Activated T-cell treated with anti-CD3 and anti-CD28 coated beads, Interleukin-2, amount 50 U/mL, for 72 hours (primary cell): Measurements from ENCODE around the gene OLFM2. TPM values are rescaled to one million over a fixed set of nuclear protein-coding genes. Genes with fewer than 3 reads are reported as not detected.
A peak's percentile ranks its signal among the peaks of the same experiment; 100 is the strongest.

Source experiments
- ATAC-seq, 2 donors: fragments of 150-1000 bp; cut with Tn5 transposase; replicated peaks in 1 of 2; 2 replicates each; pipeline ENCODE4 v1.10.0; 2021; ENCODE audit warnings: moderate library complexity in 2 of 2, mild to moderate bottlenecking in 1 of 2
- DNase-seq, 2 donors: peaks; one replicate each; pipeline ENCODE4 v3.0.0; 2021 to 2022; ENCODE audit warnings: mixed read lengths in 1 of 2
- H3K27ac Mint-ChIP-seq: one replicate; pipeline ENCODE4 v1.8.0; 2022; ENCODE audit warnings: mild to moderate bottlenecking, moderate library complexity, mixed read lengths
- H3K27me3 Mint-ChIP-seq: one replicate; pipeline ENCODE4 v1.8.0; 2022; ENCODE audit warnings: low read depth, mixed read lengths
- H3K36me3 Mint-ChIP-seq, 2 donors: one replicate each; pipeline ENCODE4 v1.8.0; 2022; ENCODE audit warnings: mixed read lengths in 2 of 2, mild to moderate bottlenecking in 1 of 2; ENCODE audit not compliant: insufficient read depth in 2 of 2
- H3K4me1 Mint-ChIP-seq: one replicate; pipeline ENCODE4 v1.8.0; 2022; ENCODE audit warnings: low read depth, mixed read lengths
- H3K4me3 Mint-ChIP-seq, 2 donors: one replicate each; pipeline ENCODE4 v1.8.0; 2022; ENCODE audit warnings: mild to moderate bottlenecking in 2 of 2, mixed read lengths in 2 of 2, moderate library complexity in 2 of 2
- H3K9me3 Mint-ChIP-seq, 2 donors: one replicate each; pipeline ENCODE4 v1.8.0; 2022; ENCODE audit warnings: mixed read lengths in 2 of 2
- total RNA-seq, 2 donors: library from RNA; stranded (reverse); gene quantifications; one replicate each; pipeline ENCODE4 v1.2.3, GENCODE V29; 2022

The OLFM2 gene
- total RNA-seq, 2 donors from 2014 or later: 1.1 to 1.2 TPM

GRCh38 chr19:9881720-9882119, 54.6 kb downstream of the OLFM2 start:
- no peak overlapping the region for H3K4me3 Mint-ChIP-seq
- no peak for ATAC-seq

DNA sequence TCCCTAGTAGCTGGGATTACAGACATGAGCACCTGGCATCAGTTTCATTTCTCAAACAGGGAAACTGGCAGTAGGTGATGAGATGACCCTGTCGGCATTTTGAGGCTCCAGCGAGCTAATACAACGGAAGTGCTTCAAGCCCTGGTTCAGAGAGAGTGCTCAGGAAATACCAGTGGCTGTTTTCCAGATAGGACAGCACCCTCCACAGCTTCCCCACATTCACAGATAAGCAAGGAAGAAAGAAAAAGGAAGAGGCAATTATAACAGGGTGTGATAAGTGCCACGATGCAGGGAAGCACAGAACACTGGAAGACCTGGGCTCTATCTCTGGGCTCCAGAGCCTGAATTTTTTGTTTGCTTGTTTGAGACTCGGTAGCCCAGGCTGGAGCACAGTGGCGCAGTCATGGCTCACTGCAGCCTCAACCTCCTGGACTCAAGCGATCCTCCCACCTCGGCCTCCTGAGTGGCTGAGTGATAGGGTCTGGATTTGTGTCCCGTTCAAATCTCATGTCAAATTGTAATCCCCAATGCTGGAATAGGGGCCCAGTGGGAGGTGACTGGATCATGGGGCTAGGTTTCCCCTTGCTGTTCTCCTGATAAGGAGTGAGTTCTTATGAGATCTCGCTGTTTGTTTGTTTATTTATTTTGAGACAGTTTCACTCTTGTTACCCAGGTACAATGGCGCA, 57.7 kb downstream of the OLFM2 start:
- H3K9me3 Mint-ChIP-seq: no peaks in the 10 kb centered on the region

More at GRCh38 chr19:9881720-9882119, 54.6 kb downstream of the OLFM2 start:
- Mint-ChIP-seq H3K9me3 (no peaks in the 10 kb centered on the region), H3K36me3 (no peaks in the 10 kb centered on the region), H3K4me1 (no peaks in the 10 kb centered on the region), H3K27ac (no peak overlapping the region), H3K27me3 (no peaks in the 10 kb centered on the region)
- DNase-seq: no peak

DNA sequence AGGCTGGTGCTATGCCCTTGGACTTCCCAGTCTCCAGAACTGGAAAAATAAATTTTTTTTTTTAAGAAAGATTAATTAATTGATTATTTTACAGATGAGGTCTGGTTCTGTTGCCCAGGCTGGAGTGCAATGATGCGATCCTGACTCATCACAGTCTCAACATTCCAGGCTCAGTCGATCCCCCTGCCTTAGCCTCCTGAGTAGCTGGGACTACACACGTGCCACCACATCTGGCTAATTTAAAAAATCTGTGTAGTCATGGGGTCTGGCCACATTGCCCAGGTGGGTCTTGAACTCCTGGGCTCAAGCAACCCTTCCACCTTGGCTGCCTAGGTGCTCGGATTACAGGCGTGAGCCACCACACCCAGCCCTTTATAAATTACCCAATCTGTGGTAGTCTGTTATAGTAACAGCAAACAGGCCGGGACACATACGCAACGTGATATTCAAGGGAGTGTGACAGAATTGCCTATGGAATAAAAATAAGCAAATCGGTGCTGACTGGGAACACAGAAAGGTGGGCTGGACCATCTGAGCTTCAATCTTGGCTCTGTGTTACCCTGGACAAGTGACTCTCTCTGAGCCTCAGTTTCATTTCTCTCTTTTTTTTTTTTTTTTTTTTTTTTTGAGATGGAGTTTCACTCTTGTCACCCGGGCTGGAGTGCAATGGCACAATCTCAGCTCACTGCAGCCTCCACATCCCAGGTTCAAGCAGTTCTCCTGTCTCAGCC, 58.4 kb downstream of the OLFM2 start:
- DNase-seq (no peak), ATAC-seq (no peak)
- H3K27ac Mint-ChIP-seq: no peak overlapping the region
- H3K27me3 Mint-ChIP-seq: no peaks in the 10 kb centered on the region
- H3K4me1 Mint-ChIP-seq: no peaks in the 10 kb centered on the region
- no peak overlapping the region for H3K4me3 Mint-ChIP-seq
- H3K9me3 Mint-ChIP-seq: no peaks in the 10 kb centered on the region
- H3K36me3 Mint-ChIP-seq: no peaks in the 10 kb centered on the region

More for the DNA sequence above, 57.7 kb downstream of the OLFM2 start:
- no peak for DNase-seq
- Mint-ChIP-seq H3K27me3 (no peaks in the 10 kb centered on the region), H3K4me3 (no peak overlapping the region), H3K36me3 (no peaks in the 10 kb centered on the region), H3K27ac (no peak overlapping the region), H3K4me1 (no peaks in the 10 kb centered on the region)
- no peak for ATAC-seq

DNA sequence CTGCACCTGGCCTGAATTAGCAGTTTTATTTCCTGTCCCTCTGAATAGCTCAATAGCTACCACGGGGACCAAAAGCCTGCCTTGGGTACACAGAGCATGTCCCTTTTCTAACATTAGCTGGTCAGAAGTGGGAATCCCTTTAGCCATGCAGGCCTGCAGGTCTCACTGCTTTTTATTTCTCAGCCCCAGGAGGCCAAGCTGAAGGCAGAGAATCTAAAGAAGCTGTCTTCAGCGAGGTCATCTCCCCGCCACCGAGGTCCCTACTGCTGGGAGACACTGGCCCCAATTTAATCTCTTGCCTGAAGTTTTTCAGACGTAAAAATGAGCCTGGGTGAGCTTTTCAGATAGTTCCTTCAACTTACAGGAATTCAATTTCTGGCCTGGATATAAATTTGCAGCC, 60.5 kb downstream of the OLFM2 start:
- Mint-ChIP-seq H3K4me1 (no peaks in the 10 kb centered on the region), H3K27ac (no peak overlapping the region), H3K36me3 (no peaks in the 10 kb centered on the region)

DNA sequence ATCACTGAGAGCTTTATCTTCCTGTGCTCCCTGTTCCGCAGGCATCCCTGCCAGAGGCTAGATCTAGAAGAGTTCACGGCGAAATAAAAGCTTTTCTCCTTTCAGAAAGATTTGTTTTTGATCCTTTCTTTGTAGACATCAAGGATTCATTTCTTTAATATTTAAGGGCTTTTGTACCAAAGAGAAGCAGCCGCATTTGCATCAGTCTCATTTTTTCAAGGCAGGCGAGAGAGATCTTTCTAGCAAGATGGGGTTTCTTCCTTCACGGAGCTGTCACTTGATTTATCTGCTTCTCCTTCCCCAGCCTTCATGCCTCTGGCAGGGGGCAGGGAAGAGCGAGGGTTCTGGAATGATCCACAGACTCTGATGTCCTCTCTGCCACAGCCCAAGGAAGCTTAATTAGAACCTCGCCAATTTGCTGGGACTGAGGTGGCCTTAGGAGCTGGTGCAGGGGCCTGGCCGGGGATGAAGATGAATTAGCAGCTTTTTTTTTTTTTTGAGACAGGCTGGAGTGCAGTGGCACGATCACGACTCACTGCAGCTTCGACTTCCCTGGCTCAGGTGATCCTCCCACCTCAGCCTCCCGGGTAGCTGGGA, 61.2 kb downstream of the OLFM2 start:
- no peak for ATAC-seq
- DNase-seq: no peak
- no peaks in the 10 kb centered on the region for H3K9me3 Mint-ChIP-seq
- no peaks in the 10 kb centered on the region for H3K4me1 Mint-ChIP-seq
- no peaks in the 10 kb centered on the region for H3K27me3 Mint-ChIP-seq
- H3K4me3 Mint-ChIP-seq: no peak overlapping the region
- H3K36me3 Mint-ChIP-seq: no peaks in the 10 kb centered on the region
- no peak overlapping the region for H3K27ac Mint-ChIP-seq

More for the DNA sequence above, 60.5 kb downstream of the OLFM2 start:
- H3K4me3 Mint-ChIP-seq: no peak overlapping the region
- no peak for ATAC-seq
- H3K27me3 Mint-ChIP-seq: no peaks in the 10 kb centered on the region
- no peak for DNase-seq
- no peaks in the 10 kb centered on the region for H3K9me3 Mint-ChIP-seq

- H3K9me3 Mint-ChIP-seq: no peaks in the 10 kb centered on the region
- H3K4me3 Mint-ChIP-seq: no peak overlapping the region
- H3K27me3 Mint-ChIP-seq: no peaks in the 10 kb centered on the region
- no peaks in the 10 kb centered on the region for H3K36me3 Mint-ChIP-seq
- H3K4me1 Mint-ChIP-seq: no peaks in the 10 kb centered on the region
- ATAC-seq (no peak), DNase-seq (no peak)
- no peak overlapping the region for H3K27ac Mint-ChIP-seq
Observed at GRCh38 chr19:9872618-9873242, 63.6 kb downstream of the OLFM2 start.

- no peak for ATAC-seq
- no peak overlapping the region for H3K4me3 Mint-ChIP-seq
- no peak overlapping the region for H3K27ac Mint-ChIP-seq
- peaks cover under 1% of the 10 kb centered on the region for H3K4me1 Mint-ChIP-seq
- H3K9me3 Mint-ChIP-seq: no peaks in the 10 kb centered on the region
- no peaks in the 10 kb centered on the region for H3K36me3 Mint-ChIP-seq
- DNase-seq: no peak
- no peaks in the 10 kb centered on the region for H3K27me3 Mint-ChIP-seq
Observed at GRCh38 chr19:9871626-9872338, 64.5 kb downstream of the OLFM2 start.

GRCh38 chr19:9868983-9869617, 67.2 kb downstream of the OLFM2 start:
- no peaks in the 10 kb centered on the region for H3K36me3 Mint-ChIP-seq
- H3K27me3 Mint-ChIP-seq: no peaks in the 10 kb centered on the region
- H3K27ac Mint-ChIP-seq: no peak overlapping the region
- H3K9me3 Mint-ChIP-seq: no peaks in the 10 kb centered on the region
- H3K4me1 Mint-ChIP-seq: peaks cover 24% of the 10 kb centered on the region
- ATAC-seq (no peak), DNase-seq (no peak)
- no peak overlapping the region for H3K4me3 Mint-ChIP-seq

- no peaks in the 10 kb centered on the region for H3K27me3 Mint-ChIP-seq
- peak; percentile 58 to 67 for ATAC-seq
- DNase-seq: no peak
- no peaks in the 10 kb centered on the region for H3K36me3 Mint-ChIP-seq
- H3K27ac Mint-ChIP-seq: no peak overlapping the region
- H3K4me3 Mint-ChIP-seq: no peak overlapping the region
- H3K4me1 Mint-ChIP-seq: peaks cover 54% of the 10 kb centered on the region
- no peaks in the 10 kb centered on the region for H3K9me3 Mint-ChIP-seq
Observed at GRCh38 chr19:9865732-9866501, 70.4 kb downstream of the OLFM2 start.

- ATAC-seq (peak; percentile 54 to 55), DNase-seq (peak in 1 of 2 donors; percentile 22)
- peak overlapping the region; percentile 66 to 71 for H3K4me3 Mint-ChIP-seq
- peaks cover 72% of the 10 kb centered on the region for H3K4me1 Mint-ChIP-seq
- H3K27me3 Mint-ChIP-seq: no peaks in the 10 kb centered on the region
- peak overlapping the region; percentile 46 for H3K27ac Mint-ChIP-seq
- H3K36me3 Mint-ChIP-seq: no peaks in the 10 kb centered on the region
- H3K9me3 Mint-ChIP-seq: no peaks in the 10 kb centered on the region
Observed at GRCh38 chr19:9863759-9864158, 72.6 kb downstream of the OLFM2 start.

GRCh38 chr19:9862938-9863337, 73.4 kb downstream of the OLFM2 start:
- DNase-seq: peak in 1 of 2 donors; percentile 25

GRCh38 chr19:9861503-9861902, 74.8 kb downstream of the OLFM2 start:
- Mint-ChIP-seq H3K9me3 (no peaks in the 10 kb centered on the region), H3K36me3 (no peaks in the 10 kb centered on the region), H3K27me3 (no peaks in the 10 kb centered on the region), H3K27ac (no peak overlapping the region), H3K4me1 (peaks cover 92% of the 10 kb centered on the region), H3K4me3 (peak overlapping the region in 1 of 2 donors; percentile 50)
- ATAC-seq (no peak), DNase-seq (no peak)

More at GRCh38 chr19:9862938-9863337, 73.4 kb downstream of the OLFM2 start:
- Mint-ChIP-seq H3K36me3 (no peaks in the 10 kb centered on the region), H3K27me3 (no peaks in the 10 kb centered on the region), H3K9me3 (no peaks in the 10 kb centered on the region), H3K4me3 (peak overlapping the region; percentile 66 to 71), H3K4me1 (peaks cover 81% of the 10 kb centered on the region), H3K27ac (peak overlapping the region; percentile 84)
- ATAC-seq: peak; percentile 38 to 54
